Sigmoid colon (tissue), 7 donors: ENCODE results near the gene SYAP1. TPM values are rescaled to one million over a fixed set of nuclear protein-coding genes. Genes with fewer than 3 reads are reported as not detected.
"Not testable (repeated sequence)": the region's sequence is repeated elsewhere in the genome, so short reads cannot be mapped to it uniquely, and the experiment has no call there.

Source experiments
- DNase-seq: peaks from one replicate; pipeline ENCODE4 v3.0.0-alpha.2; 2019
- H3K27ac ChIP-seq, 4 donors: fragments of 200-600 bp; sonication (generic); one replicate each; pipeline ENCODE4 v1.5.1; 2016 to 2019; ENCODE audit warnings: mild to moderate bottlenecking in 1 of 4
- H3K27me3 ChIP-seq, 3 donors: fragments of 200-600 bp; sonication (generic); one replicate each; pipeline ENCODE4 v1.5.1; 2019; ENCODE audit warnings: mild to moderate bottlenecking in 1 of 3
- H3K36me3 ChIP-seq, 4 donors: fragments of 200-600 bp; sonication (generic); one replicate each; pipeline ENCODE4 v1.5.1; 2016 to 2019
- H3K4me1 ChIP-seq, 4 donors: fragments of 200-600 bp; sonication (generic); one replicate each; pipeline ENCODE4 v1.5.1; 2017 to 2019
- H3K4me3 ChIP-seq, 4 donors: fragments of 200-600 bp; sonication (generic); one replicate each; pipeline ENCODE4 v1.5.1; 2017 to 2019; ENCODE audit warnings: mild to moderate bottlenecking in 2 of 4, moderate library complexity in 1 of 4
- H3K9me3 ChIP-seq, 4 donors: fragments of 200-600 bp in 3 of 4; sonication (generic) in 3 of 4; one replicate each; pipeline versions ENCODE4 v1.5.1 to v1.6.1; 2013 to 2019
- CTCF ChIP-seq, 4 experiments: fragments of 450-650 bp in 3 of 4; fragments of 200-600 bp in 1 of 4; IDR thresholded peaks; one replicate each; pipeline ENCODE4 v1.5.1; 2016 to 2019; ENCODE audit warnings: antibody characterized with exemption in 4 of 4, mild to moderate bottlenecking in 3 of 4, moderate library complexity in 2 of 4
- EP300 ChIP-seq, 4 donors: sonication (generic); formaldehyde crosslinking; IDR thresholded peaks; one replicate each; pipeline ENCODE4 v1.6.1; 2017; ENCODE audit warnings: antibody characterized with exemption in 4 of 4
- POLR2A ChIP-seq, 2 donors: fragments of 450-650 bp; IDR thresholded peaks; one replicate each; pipeline ENCODE4 v1.6.1; 2016; ENCODE audit warnings: antibody characterized with exemption in 2 of 2, mild to moderate bottlenecking in 2 of 2, moderate library complexity in 2 of 2
- POLR2AphosphoS5 ChIP-seq, 4 donors: sonication (generic); formaldehyde crosslinking; IDR thresholded peaks; one replicate each; pipeline ENCODE4 v1.6.1; 2017; ENCODE audit warnings: antibody characterized with exemption in 4 of 4
- WGBS, 2 donors: extraction: QIAGEN DNeasy Blood & Tissue Kit; methylation state at CpG; one replicate each; pipeline ENCODE4 v1.1.7; 2013; 5-methylcytosine and 5-hydroxymethylcytosine counted together
- intact Hi-C: fragments of 100-400 bp; cut with DNase I; formaldehyde crosslinking; loops from one replicate; pipeline ENCODE4 v1.15.1; 2023
- polyA plus RNA-seq, 3 donors: library from polyadenylated mRNA; stranded (reverse); fragments of 200-250 nt; gene quantifications; one replicate each; pipeline ENCODE4 v1.2.3, GENCODE V29; 2013
- total RNA-seq, 4 donors: library from RNA; depleted of rRNA; stranded (reverse); fragments of >200 nt; gene quantifications; one replicate each; pipeline ENCODE4 v1.1.0, GENCODE V29; 2016
- donor health status: healthy with polysubstance abuse.
- donor health status: Bipolar disorder and iron deficiency.
- donor health status: healthy.

The SYAP1 gene
- total and polyA plus RNA-seq, 7 donors, result 17.5 to 31.4 (median 19.9) TPM

- intact Hi-C loops, result loop anchor here (10.0 kb wide), 1 partner anchor 1038 kb away; no protein-coding TSS in a partner anchor
- H3K4me1 ChIP-seq, result peaks cover 0 to 19% (median 0%) of the 10 kb centered on the region in 4 donors
These were observed 6.8 kb upstream of the SYAP1 start, which contains the start of gene CTPS2 for GRCh38 chrX:16712548-16713155. Gene CTPS2 (minus strand): TSS chrX:16712669. CDS start chrX:16702902, 9,767 bp downstream.

GRCh38 chrX:16714504-16714903, 4.9 kb upstream of the SYAP1 start:
- TF ChIP-seq CTCF (IDR thresholded peaks at IDR 0.05) (no peak), POLR2A (IDR thresholded peaks at IDR 0.05) (no peak), EP300 (IDR thresholded peaks at IDR 0.05) (no peak), POLR2AphosphoS5 (IDR thresholded peaks at IDR 0.05) (no peak)
- Histone ChIP-seq H3K9me3 (no peaks in the 10 kb centered on the region), H3K36me3 (no peaks in the 10 kb centered on the region), H3K4me3 (no peak overlapping the region), H3K27ac (no peak overlapping the region), H3K4me1 (peaks cover 0 to 24% (median 0%) of the 10 kb centered on the region in 4 donors), H3K27me3 (peaks cover 0 to 9% (median 0%) of the 10 kb centered on the region in 3 donors)
- intact Hi-C loops, result loop anchor here (10.0 kb wide), 1 partner anchor 1040 kb away; no protein-coding TSS in a partner anchor
- peak; percentile 41 for DNase-seq
- 90 to 94% methylated on average over 8 of the region's 8 CpGs for WGBS, 2 donors

More at GRCh38 chrX:16712548-16713155, 6.8 kb upstream of the SYAP1 start, which contains the start of gene CTPS2:
- WGBS, 2 donors, result 3 to 7% methylated on average over 30 of the region's 30 CpGs
- Histone ChIP-seq H3K27ac (peak within 1 kb of the TSS; percentile 84 to 90 (median 88)), H3K27me3 (peaks cover 0 to 9% (median 0%) of the 10 kb centered on the region in 3 donors), H3K36me3 (no peaks in the 10 kb centered on the region), H3K4me3 (peak within 1 kb of the TSS; percentile 53 to 84 (median 70)), H3K9me3 (no peaks in the 10 kb centered on the region)
- TF ChIP-seq EP300 (IDR thresholded peaks at IDR 0.05) (no peak), POLR2A (IDR thresholded peaks at IDR 0.05) (peak in 1 of 2 donors; percentile 21), CTCF (IDR thresholded peaks at IDR 0.05) (no peak), POLR2AphosphoS5 (IDR thresholded peaks at IDR 0.05) (peak; percentile 25 to 67 (median 52))
- peak; percentile 85 for DNase-seq

- DNase-seq, H3K27me3 ChIP-seq, H3K4me3 ChIP-seq, H3K27ac ChIP-seq, H3K9me3 ChIP-seq, H3K36me3 ChIP-seq: not testable (repeated sequence)
- intact Hi-C loops, result loop anchor here (5.0 to 10.0 kb wide), 2 partner anchors 1022 to 1041 kb away; partner anchors contain the start of gene SCML1
- H3K4me1 ChIP-seq, result peaks cover 0 to 30% (median 4%) of the 10 kb centered on the region in 4 donors
- WGBS, 2 donors, result 86 to 100% methylated on average over 3 to 4 of the region's 6 CpGs
These were observed 3.8 kb upstream of the SYAP1 start for GRCh38 chrX:16715638-16716037.

- H3K9me3 ChIP-seq, H3K4me3 ChIP-seq, H3K27ac ChIP-seq, DNase-seq, H3K27me3 ChIP-seq, H3K36me3 ChIP-seq: not testable (repeated sequence)
- intact Hi-C loops, result loop anchor here (5.0 to 10.0 kb wide), 2 partner anchors 1021 to 1042 kb away; partner anchors contain the start of gene SCML1
- WGBS, 2 donors, result 82 to 90% methylated on average over 6 of the region's 6 CpGs
- peaks cover 0 to 36% (median 10%) of the 10 kb centered on the region in 4 donors for H3K4me1 ChIP-seq
These were observed 3.0 kb upstream of the SYAP1 start for GRCh38 chrX:16716451-16716850.

GRCh38 chrX:16718824-16719333, 533 bp upstream of the SYAP1 start:
- H3K36me3 ChIP-seq, result no peaks in the 10 kb centered on the region
- no peaks in the 10 kb centered on the region for H3K9me3 ChIP-seq
- WGBS, 2 donors, result 13 to 14% methylated on average over 6 of the region's 6 CpGs
- H3K27ac ChIP-seq, result peak overlapping the region; percentile 91 to 96 (median 94)
- peak overlapping the region; percentile 62 to 83 (median 67) for H3K4me3 ChIP-seq
- H3K4me1 ChIP-seq, result peaks cover 0 to 22% (median 12%) of the 10 kb centered on the region in 4 donors
- no peak for DNase-seq
- intact Hi-C loops, result loop anchor here (1.0 to 10.0 kb wide), 3 partner anchors 67 to 1044 kb away; partner anchors contain the start of genes SCML1 and TXLNG
- no peaks in the 10 kb centered on the region for H3K27me3 ChIP-seq
- TF ChIP-seq POLR2A (IDR thresholded peaks at IDR 0.05), result no peak
- no peak for TF ChIP-seq EP300 (IDR thresholded peaks at IDR 0.05)
- no peak for TF ChIP-seq POLR2AphosphoS5 (IDR thresholded peaks at IDR 0.05)
- TF ChIP-seq CTCF (IDR thresholded peaks at IDR 0.05), result no peak
